Stimulated activated CD4-positive, alpha-beta T cell treated with anti-CD3 and anti-CD28 coated beads, Interleukin-4, amount 100 ng/mL, for 4 hours (primary cell): Measurements from ENCODE around the gene TNS3.

Experiments used
- DNase-seq, 2 experiments: peaks; one replicate each; pipeline ENCODE4 v3.0.0-alpha.2; 2020

TNS3 gene

GRCh38 chr7:47401611-47402570, 180.0 kb downstream of the TNS3 start:
- DNase-seq, result no peak

GRCh38 chr7:47400741-47401206, 181.1 kb downstream of the TNS3 start:
- DNase-seq, result no peak

- no peak for DNase-seq
Measured at GRCh38 chr7:47400001-47400400, 181.9 kb downstream of the TNS3 start.

DNA sequence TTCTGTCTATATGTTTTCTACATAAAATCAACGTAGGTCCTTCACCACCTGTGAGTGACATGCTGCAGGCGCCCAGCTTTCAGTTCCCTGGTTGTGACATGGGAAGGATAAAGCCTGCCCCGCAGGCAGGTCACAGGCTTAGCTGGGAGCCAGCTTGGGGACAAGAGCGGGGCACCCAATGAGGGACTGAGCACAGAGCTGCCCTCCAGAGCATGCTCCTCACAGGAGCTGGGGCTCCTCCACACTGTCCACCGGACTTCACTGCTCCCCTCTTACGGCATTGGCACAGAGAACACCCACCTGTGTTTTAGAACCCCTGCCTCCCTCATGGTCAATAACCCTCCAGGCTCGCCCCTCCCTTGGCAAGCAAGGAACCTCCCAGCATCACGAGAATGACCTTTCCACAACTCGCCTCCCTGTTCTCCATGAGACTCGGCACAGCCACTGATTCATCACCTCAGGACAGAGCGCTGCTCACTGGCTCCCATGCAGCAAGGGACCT, 187.1 kb downstream of the TNS3 start:
- DNase-seq, result no peak

GRCh38 chr7:47394216-47394615, 187.7 kb downstream of the TNS3 start:
- DNase-seq, result no peak

DNA sequence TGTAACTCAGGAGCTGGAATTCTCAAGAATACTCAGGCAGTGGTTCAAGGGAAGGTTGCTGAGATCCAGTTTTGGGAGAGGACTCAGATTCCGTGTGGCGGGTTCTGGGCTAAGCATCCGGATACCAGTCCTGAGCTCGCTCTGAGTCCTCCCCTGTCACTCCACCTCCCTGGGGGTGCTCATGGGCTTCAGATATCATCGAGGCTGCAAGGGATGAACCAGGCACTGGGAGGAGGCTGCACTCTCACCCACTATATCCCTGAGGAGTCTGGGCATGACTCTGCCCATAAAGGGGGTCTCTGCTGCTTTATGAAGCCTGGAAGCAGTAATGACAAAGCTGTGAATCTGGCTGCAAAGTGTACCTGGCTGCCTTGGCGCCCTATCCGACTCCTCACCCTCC, 188.5 kb downstream of the TNS3 start:
- DNase-seq, result no peak

- no peak for DNase-seq
Measured at GRCh38 chr7:47392241-47392759, 189.6 kb downstream of the TNS3 start.

- no peak for DNase-seq
Measured at GRCh38 chr7:47391726-47392125, 190.2 kb downstream of the TNS3 start.

DNA sequence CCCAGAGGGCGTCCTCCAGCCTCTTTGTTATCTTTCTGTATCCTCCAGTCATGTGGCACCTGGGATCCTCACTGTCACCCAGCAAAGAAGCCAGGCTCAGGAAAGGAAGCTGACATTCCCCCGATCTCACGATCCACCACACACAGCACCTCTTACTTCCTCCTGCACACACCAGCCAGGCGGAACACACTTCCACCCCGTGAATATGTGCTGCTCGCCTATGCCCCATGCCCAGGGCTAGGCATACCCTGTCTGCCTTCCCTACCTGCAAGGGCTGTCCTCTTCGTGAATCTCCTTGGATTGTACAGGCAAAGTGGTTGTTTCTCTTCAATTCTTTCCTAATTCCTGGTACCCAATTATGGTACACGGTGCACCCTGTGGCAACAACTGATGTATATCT, 191.0 kb downstream of the TNS3 start:
- DNase-seq, result no peak

DNA sequence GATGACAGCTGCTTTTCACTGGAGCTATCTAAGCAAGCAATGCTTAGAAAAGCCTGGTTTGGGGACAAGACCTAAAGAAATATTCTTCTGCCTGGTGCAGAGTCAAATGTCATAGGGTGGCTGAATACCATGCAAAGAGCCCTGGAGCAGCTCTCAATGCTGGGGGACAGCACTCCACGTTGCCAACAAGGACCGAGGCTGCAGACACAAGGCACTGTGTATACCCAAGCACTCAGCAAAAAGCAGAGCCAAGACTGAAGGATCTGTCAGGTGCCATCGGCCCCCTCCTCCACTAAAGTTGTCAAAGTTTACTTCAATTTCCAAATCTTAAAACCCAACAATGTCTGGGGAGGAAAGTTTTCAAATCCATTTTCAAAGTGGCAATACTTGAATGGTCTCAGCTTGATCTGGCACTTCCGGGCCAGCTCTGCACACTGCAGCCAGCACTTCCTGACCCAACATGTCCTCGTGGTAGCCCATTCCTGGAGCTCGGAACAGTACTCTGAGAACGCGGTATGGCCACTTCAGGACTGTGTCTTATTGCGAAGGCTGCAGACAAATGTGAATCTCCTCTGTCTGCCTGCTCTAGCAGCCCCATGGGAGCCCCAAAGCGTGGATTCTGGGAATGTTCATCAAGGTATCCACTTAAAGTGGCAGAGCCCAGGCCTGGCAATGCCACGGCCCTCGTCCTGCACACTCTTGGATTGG, 191.8 kb downstream of the TNS3 start:
- DNase-seq, result no peak

DNA sequence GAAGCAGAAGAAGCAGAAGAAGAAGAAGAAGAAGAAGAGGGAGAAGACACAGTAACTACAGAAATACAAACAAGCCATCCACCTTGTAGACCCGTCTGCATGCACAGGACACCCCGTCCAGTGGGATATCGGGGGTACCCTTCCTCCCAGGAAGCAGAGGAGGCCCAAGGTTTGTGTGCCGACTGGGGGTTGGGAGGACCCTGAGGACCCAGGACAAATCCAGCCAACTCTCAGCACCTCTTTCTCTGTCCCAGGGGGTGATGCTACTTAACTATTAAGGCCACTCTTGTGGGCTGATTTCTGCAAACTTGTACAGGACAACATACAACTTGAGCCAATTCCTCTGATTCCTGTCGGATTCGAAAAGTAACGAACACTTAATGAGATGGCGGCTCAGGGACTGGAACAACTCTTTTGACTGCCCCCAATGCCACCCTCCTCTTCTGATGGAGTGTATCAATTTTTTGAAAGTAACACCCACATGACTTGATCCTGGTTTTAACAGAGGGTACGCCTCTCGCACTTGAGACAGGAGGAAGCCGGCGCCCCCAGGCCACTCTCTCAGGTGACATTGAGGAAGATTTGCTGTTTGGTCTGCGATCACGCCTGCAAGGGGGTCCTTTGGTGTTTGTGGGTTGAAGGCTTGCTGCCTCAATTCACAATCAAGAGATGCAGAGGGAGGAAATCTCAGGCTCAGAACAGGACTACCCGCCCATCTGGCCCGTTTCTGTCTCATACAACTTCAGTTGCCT, 192.6 kb downstream of the TNS3 start:
- no peak for DNase-seq

DNA sequence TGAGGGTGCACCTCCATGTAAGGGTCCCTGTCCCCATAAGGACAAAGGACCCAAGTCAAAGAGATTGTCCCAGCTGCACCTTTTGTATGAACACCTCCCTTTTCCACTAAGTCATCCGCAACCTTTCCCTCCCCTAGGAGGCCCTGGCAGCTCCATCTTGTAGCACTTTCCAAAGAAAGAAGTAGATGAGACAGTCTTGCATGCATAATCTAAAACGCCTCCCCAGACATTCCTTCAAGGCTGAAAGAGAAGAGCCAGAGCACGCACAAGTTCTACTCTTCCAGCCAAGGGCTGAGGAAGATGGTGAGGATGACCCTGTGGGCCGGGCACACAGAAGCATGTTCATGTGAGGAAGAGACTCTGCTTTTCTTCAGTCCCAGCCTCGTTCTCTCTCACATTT, 194.4 kb downstream of the TNS3 start:
- no peak for DNase-seq

- no peak for DNase-seq
Measured at GRCh38 chr7:47386273-47386835, 195.6 kb downstream of the TNS3 start.

GRCh38 chr7:47385536-47386125, 196.3 kb downstream of the TNS3 start:
- no peak for DNase-seq

DNA sequence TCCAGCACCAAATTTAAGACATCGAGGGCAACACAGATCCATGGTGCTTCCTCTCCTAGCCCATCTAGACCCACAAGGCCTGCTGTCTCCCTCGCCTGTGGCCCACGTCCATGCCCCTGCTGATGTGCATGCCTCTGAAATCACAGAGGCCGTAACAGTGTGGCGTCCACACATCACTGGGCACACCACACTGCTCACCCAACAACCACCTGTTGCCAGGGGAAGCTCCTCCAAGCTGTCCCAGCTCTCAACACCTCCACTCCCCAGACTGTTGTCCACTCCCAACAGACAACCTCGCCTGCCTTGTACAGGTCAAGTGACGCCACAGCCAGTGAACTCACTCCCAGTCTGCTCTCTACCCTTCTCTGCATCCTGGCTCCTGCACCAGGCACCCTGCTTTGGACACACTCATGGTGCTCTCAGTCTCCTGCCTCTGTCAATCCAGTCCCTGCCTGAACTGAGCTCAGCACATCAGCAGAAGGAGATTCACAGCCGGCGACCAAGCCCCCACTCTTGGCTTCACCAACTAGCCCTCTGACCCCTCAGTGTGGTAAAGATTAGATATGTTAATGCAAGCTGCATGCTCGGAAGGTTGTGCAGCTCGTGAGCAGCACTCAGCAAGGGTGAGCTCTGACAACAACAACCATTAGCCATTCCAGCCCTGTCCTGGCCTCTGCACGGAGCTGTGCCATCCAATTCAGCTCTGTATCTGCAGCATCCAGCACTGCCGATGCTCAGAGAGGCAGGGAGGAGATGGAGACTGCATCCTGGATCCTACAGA, 197.0 kb downstream of the TNS3 start:
- no peak for DNase-seq

- DNase-seq, result no peak
Measured at GRCh38 chr7:47383696-47384445, 198.0 kb downstream of the TNS3 start.

- no peak for DNase-seq
Measured at GRCh38 chr7:47383072-47383471, 198.8 kb downstream of the TNS3 start.

DNA sequence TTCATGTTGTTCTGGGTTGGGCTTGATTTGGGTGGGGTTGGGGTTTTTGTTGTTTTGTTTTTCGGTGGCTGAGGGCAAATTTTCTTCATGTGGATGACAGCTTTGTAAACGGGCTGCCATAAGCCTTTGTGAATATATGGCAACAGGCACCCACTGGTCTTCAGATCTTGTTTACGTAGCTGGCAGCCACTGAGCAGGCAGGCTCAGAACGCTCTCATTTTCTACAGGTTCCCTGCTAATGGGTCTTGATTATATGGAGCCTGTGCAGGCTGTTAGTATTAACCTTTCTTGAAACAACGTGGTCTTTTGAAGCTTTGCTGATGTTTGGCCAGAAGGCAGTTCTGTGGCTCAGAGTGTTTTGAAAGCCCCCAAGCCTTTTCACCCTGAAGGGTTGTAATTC, 199.7 kb downstream of the TNS3 start:
- DNase-seq, result no peak

- DNase-seq, result no peak
Measured at GRCh38 chr7:47381134-47381495, 200.8 kb downstream of the TNS3 start.

DNA sequence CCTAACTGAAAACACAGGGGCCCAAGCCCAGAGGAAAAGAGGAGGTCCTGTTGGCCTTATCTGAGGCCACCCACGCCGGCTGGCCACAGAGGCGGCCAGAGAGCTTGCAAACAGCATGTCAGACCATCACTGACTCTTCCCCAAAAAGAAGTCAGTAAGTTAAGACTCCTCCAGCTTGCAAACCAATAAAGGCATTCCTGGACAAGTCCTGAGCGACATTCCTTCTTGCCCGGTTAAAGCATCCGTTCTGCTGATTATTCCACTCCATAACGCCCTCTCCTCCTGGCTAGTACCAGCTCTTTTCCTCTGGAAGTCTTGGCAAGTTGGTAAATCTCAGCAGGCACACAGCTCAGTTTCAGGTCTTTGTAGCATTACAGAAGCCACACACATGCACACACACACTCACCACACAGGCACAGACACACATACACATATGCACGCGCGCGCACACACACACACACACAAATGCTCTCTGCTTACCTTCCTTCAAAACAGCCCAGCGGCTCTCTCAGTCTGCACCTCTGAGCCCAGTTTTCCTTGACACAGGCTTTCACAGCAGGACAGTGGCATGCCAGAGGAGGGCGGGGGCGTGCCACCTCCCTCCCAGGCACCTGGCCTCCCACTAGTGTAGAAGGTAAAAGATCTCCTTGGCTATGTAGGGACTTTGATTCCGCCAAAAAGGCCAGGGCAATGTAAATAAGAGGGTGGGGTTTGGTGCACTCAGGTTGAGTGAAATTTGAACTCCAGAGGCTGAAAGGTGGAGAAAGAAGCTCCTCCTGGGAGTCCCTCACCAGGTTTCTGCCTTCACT, 201.4 kb downstream of the TNS3 start:
- DNase-seq, result no peak
